ENCODE data around the gene LRMDA. TPM values are rescaled to one million over a fixed set of nuclear protein-coding genes. Genes with fewer than 3 reads are reported as not detected.

LRMDA gene
- total and polyA plus RNA-seq, 2 of the 13 experiments (the other 11 are each of a cell fraction or from before 2014, with no cell fraction given) = 13.4 to 22.0 TPM

DNA sequence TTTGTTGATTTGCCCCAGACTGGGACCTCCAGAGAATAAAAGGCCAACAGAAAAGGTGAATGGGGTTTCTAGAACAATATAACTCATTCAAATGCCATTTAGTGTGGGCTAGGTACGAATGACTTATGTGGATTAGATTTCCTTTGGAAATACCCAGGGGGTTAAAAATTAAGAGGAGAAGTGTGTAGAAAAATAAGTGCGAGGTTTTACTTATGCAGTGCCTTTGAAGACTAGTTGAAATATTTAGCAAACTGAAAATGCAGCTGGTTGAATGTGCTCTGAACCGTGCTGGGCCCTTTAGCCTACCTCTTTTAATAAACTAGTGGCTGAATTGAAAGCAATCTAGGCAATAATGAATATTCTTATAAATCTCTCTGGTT is 180.6 kb downstream of the LRMDA start:
- in situ Hi-C loops (cut with HindIII; ENCODE audit: extremely low pct_ligation_motif_present, low pct_unique_long_range_greater_than_20kb) = no loop called here
- peaks cover 38% of the 10 kb centered on the region for H3K4me1 ChIP-seq (ENCODE audit: insufficient read depth, low read length)
- H3K27ac ChIP-seq (ENCODE audit: extremely low read length, insufficient read depth, low read length) = peak overlapping the region; percentile 51
- H3K9ac ChIP-seq (ENCODE audit: insufficient read depth, low read depth, low read length) = no peak overlapping the region
- no peak overlapping the region for H2AFZ ChIP-seq (ENCODE audit: low read length)
- intact Hi-C loops (cut with micrococcal nuclease; ENCODE audit: unreplicated experiment) = no loop called here
- ATAC-seq (no peak), DNase-seq (ENCODE audit: low spot score) (no peak), FAIRE-seq (no peak)
- peak overlapping the region; percentile 43; the same call in 1 of the 2 replicates for H3K4me2 ChIP-seq (ENCODE audit: low read depth, low read length)
- H3K27me3 ChIP-seq (ENCODE audit: control insufficient read depth in 1 of 2, insufficient read depth in 2 of 2, low read length in 2 of 2) = no peaks in the 10 kb centered on the region
- no peaks in the 10 kb centered on the region for H3K9me3 ChIP-seq (ENCODE audit: low read length)
- H3K36me3 ChIP-seq (replicated peaks in 1 of 2; ENCODE audit: control insufficient read depth in 1 of 2, insufficient read depth in 2 of 2, low read length in 2 of 2) = no peaks in the 10 kb centered on the region
- H4K20me1 ChIP-seq (ENCODE audit: insufficient read depth, low read length) = no peaks in the 10 kb centered on the region
- no TSS peak for BruUV-seq (replicated peaks)
- ChIA-PET POLR2A (no interaction called here), CTCF (ENCODE audit: low intra/inter-chr PET ratio, low total read pairs) (no interaction called here)
- no peaks in the 10 kb centered on the region for H3K79me2 ChIP-seq (ENCODE audit: insufficient read depth, low read length)
- 92% methylated on average over 3 of the region's 3 CpGs for WGBS (ENCODE audit: low lambda C conversion rate)
- H3K4me3 ChIP-seq (replicated peaks in 1 of 3; ENCODE audit: insufficient read depth in 1 of 3, low read depth in 2 of 3, low read length in 3 of 3) = no peak overlapping the region
- TF ChIP-seq, protein P1, sequence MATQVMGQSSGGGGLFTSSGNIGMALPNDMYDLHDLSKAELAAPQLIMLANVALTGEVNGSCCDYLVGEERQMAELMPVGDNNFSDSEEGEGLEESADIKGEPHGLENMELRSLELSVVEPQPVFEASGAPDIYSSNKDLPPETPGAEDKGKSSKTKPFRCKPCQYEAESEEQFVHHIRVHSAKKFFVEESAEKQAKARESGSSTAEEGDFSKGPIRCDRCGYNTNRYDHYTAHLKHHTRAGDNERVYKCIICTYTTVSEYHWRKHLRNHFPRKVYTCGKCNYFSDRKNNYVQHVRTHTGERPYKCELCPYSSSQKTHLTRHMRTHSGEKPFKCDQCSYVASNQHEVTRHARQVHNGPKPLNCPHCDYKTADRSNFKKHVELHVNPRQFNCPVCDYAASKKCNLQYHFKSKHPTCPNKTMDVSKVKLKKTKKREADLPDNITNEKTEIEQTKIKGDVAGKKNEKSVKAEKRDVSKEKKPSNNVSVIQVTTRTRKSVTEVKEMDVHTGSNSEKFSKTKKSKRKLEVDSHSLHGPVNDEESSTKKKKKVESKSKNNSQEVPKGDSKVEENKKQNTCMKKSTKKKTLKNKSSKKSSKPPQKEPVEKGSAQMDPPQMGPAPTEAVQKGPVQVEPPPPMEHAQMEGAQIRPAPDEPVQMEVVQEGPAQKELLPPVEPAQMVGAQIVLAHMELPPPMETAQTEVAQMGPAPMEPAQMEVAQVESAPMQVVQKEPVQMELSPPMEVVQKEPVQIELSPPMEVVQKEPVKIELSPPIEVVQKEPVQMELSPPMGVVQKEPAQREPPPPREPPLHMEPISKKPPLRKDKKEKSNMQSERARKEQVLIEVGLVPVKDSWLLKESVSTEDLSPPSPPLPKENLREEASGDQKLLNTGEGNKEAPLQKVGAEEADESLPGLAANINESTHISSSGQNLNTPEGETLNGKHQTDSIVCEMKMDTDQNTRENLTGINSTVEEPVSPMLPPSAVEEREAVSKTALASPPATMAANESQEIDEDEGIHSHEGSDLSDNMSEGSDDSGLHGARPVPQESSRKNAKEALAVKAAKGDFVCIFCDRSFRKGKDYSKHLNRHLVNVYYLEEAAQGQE (IDR thresholded peaks at IDR 0.05; ENCODE audit: borderline replicate concordance in 1 of 2, low read depth in 1 of 2, low read length in 2 of 2) = no peak
- no peak for TF ChIP-seq ZSCAN22 (CRISPR knock-in tag; IDR thresholded peaks at IDR 0.05)
- no peak for TF ChIP-seq MED13 (CRISPR knock-in tag; IDR thresholded peaks at IDR 0.05)
- no peak for TF ChIP-seq ZNF253 (CRISPR knock-in tag; IDR thresholded peaks at IDR 0.05; ENCODE audit: borderline replicate concordance)
- TF ChIP-seq, protein P2, sequence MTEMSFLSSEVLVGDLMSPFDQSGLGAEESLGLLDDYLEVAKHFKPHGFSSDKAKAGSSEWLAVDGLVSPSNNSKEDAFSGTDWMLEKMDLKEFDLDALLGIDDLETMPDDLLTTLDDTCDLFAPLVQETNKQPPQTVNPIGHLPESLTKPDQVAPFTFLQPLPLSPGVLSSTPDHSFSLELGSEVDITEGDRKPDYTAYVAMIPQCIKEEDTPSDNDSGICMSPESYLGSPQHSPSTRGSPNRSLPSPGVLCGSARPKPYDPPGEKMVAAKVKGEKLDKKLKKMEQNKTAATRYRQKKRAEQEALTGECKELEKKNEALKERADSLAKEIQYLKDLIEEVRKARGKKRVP (CRISPR knock-in tag; IDR thresholded peaks at IDR 0.05) = no peak
- TF ChIP-seq ZNF234 (CRISPR knock-in tag; conservative IDR thresholded peaks at IDR 0.05) = no peak
- no peak for TF ChIP-seq ADNP (CRISPR knock-in tag; IDR thresholded peaks at IDR 0.05)
- TF ChIP-seq, protein P3, sequence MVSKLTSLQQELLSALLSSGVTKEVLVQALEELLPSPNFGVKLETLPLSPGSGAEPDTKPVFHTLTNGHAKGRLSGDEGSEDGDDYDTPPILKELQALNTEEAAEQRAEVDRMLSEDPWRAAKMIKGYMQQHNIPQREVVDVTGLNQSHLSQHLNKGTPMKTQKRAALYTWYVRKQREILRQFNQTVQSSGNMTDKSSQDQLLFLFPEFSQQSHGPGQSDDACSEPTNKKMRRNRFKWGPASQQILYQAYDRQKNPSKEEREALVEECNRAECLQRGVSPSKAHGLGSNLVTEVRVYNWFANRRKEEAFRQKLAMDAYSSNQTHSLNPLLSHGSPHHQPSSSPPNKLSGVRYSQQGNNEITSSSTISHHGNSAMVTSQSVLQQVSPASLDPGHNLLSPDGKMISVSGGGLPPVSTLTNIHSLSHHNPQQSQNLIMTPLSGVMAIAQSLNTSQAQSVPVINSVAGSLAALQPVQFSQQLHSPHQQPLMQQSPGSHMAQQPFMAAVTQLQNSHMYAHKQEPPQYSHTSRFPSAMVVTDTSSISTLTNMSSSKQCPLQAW (CRISPR knock-in tag; IDR thresholded peaks at IDR 0.05) = no peak
- TF ChIP-seq KDM6A (CRISPR knock-in tag; IDR thresholded peaks at IDR 0.05; ENCODE audit: low read depth) = no peak
- no peak for TF ChIP-seq KDM5B (CRISPR knock-in tag; IDR thresholded peaks at IDR 0.05; ENCODE audit: borderline replicate concordance)
- no peak for TF ChIP-seq CHD4 (IDR thresholded peaks at IDR 0.05; ENCODE audit: borderline replicate concordance, low read length)

Measured in HepG2 (cell line).